GM12873 (cell line): ENCODE data around the gene FBRS.

ENCODE experiments used
- CTCF ChIP-seq: IDR thresholded peaks from 2 replicates; pipeline ENCODE4 v1.5.1; 2012; ENCODE audit warnings: low read depth, mild to moderate bottlenecking, moderate library complexity, low read length, control low read depth; ENCODE audit not compliant: insufficient read depth; ENCODE audit errors: missing control alignments

Gene FBRS

DNA sequence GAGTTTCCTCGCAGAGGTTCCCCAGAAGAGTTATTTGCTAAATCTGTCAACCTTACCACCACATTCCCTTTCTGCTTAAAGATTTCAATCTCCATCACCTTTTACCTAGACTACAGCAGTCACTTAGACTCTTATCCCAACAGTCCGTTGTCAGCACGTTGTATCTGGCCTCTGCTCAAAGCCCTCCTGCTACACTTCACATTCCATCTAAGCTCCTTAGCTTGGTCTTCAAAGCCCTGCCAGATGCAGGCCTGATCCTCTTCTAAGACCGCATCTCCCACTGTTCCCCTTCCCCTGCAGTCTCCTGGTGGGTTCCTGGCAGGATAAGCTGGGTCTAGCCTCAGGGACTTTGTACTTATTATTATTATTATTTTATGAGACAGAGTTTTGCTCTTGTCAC is 30.5 kb downstream of the FBRS start:
- TF ChIP-seq CTCF = no peak

DNA sequence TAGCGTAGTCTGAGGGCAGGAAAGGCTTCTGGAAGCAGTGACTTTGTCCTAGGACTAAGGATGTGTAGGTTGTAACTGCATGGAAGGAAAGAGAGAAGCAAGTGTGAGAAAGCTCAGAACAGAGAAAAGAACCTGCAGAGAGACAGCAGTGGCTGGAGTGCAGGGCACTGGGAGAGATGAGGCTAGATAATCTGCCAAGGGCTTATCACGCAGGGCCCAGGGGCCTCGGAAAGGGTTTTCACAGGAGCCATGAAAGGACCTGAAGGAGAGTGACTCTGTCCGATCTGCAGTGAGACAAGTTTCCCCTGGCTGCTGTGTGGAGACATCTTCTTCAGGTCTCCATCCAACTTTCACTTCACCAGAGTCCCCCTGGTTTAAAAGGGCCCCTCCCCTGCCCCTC is 33.7 kb downstream of the FBRS start:
- no peak for TF ChIP-seq CTCF

- no peak for TF ChIP-seq CTCF
Measured at GRCh38 chr16:30692396-30693064, 34.3 kb downstream of the FBRS start.

DNA sequence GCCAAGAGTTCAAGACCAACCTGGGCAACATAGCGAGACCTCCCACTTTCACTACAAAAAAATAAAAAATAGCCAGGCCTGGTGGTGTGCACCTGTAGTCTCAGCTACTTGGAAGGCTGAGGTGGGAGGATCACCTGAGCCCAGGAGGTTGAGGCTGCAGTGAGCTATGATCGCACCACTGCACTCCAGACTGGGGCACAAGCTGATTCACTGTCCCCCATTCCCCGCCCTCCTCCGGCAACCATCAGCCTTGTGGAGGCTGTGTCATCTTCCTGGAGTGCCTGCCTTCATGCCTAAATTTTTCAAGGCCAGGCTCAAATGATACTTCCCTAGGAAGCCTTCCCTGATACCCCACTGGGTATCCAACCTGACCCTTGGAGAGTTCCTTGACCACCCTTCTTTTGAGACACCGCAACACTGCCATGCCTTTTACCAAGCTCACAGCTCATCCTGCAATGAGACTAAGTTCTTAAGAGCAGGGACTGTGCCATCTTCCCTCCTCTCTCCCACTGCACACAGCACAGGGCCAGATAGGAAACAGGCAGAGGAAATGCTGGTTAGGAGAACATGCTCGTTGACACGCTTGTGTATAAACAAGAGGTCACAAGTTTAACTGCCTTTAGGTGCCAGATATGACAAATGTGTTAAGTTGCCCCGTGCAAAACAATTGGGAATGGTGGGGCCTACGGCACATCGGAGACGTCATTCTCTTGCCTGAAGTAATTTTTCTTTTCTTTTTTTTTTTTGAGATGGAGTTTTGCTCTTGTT is 36.9 kb downstream of the FBRS start:
- TF ChIP-seq CTCF = no peak

DNA sequence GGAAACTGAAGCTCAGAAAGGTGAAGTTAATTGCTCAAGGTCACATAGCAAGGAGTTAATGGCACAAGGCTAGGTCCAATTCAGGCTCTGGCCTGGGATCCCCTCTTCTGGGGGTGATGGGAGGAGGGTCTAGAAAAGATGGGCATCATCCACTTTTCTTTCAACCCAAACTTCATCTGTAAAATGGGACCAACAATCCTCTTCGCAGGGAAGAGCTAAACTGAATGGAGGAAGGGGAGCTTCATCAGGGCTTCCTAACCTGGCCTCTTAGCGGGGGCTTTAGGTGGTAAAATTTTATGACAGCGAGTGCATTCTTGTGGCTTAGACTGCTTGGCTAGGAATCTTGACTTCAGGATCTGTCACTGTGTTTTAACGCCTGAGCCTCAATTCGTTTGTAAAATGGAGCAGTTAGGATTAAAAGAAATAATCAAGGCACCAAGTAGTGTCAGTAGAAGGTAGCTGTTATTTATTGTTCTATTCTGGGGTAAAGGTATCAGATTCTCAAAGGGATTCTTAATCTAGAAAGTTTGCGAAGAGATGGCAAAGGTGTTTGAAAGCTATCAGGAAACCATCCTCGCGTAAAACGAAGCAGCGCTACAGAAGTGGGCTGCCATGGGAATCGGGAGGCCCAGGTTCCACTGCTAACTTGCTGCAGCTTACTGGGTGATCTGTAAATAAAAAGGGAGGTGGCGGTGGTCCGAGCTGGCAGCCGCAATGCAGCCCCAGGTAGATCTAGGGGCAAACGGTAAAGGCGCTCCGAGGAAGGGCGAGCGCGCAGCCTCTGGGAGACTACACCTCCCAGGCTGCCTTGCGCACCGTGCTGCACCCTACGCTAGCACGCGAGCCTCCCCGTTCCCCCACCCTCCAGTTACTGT is 39.3 kb downstream of the FBRS start:
- no peak for TF ChIP-seq CTCF

DNA sequence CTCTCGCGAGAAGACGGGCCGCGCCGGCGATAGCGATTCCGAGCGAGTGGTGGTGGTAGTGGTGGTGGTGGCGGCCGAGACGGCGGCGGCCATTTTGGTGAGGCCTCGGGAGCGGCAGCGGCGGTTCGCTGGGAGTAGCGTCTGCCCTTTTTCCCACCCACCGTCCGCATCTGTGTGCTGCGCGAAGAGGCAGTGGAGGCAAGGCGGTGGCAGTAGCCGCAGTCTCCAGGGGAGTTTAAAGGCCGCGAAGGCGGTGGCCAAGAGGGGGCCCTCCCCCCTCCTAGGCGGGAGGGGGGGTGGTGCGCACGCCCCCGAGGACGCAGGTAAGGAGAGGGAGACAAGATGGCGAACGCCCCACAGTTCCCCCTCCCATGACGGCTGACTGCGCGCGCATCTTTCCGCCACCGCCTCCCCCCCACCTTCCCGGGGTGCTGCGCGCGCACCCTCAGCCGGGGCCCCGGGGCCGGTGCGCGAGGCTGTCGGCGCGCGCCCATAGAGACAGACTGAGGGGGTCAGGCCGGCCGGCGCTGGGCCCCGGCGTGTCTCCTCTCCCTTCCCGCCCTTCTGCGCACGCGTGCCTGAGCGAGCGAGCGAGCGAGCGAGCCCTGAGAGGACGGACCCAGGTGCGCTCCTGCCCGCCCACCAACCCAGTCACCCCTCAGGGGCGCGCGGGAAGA is 40.0 kb downstream of the FBRS start:
- TF ChIP-seq CTCF = no peak
